ENCODE data around the gene AGER.
"Not testable (repeated sequence)": the region's sequence is repeated elsewhere in the genome, so short reads cannot be mapped to it uniquely, and the experiment has no call there.

Gene AGER

GRCh38 chr6:32184084-32184640 is at the start of gene AGER:
Gene AGER, minus strand, starts transcription at chr6:32184253. Its CDS starts 31 bp downstream, at chr6:32184222.
- DNase-seq (ENCODE audit: low read depth in 2 of 2), result no peak

- DNase-seq (ENCODE audit: low read depth in 2 of 2), result no peak
Measured at GRCh38 chr6:32226434-32226833, 42.4 kb upstream of the AGER start.

GRCh38 chr6:32224696-32225095 is 40.6 kb upstream of the AGER start:
- no peak for DNase-seq (ENCODE audit: low read depth in 2 of 2)

GRCh38 chr6:32223258-32224235 is 39.5 kb upstream of the AGER start, which contains the start of gene NOTCH4:
Gene NOTCH4, minus strand, starts transcription at chr6:32224067. Its CDS starts 139 bp downstream, at chr6:32223928.
- no peak for DNase-seq (ENCODE audit: low read depth in 2 of 2)

GRCh38 chr6:32222333-32223230 is 38.5 kb upstream of the AGER start:
- no peak for DNase-seq (ENCODE audit: low read depth in 2 of 2)

GRCh38 chr6:32220021-32220420 is 36.0 kb upstream of the AGER start:
- DNase-seq (ENCODE audit: low read depth in 2 of 2), result no peak

GRCh38 chr6:32218167-32218566 is 34.1 kb upstream of the AGER start:
- no peak for DNase-seq (ENCODE audit: low read depth in 2 of 2)

- no peak for DNase-seq (ENCODE audit: low read depth in 2 of 2)
Measured at GRCh38 chr6:32216998-32217397, 32.9 kb upstream of the AGER start.

- DNase-seq (ENCODE audit: low read depth in 2 of 2), result no peak
Measured at GRCh38 chr6:32216285-32216684, 32.2 kb upstream of the AGER start.

GRCh38 chr6:32215617-32216016 is 31.6 kb upstream of the AGER start:
- DNase-seq (ENCODE audit: low read depth in 2 of 2), result no peak

- DNase-seq (ENCODE audit: low read depth in 2 of 2), result no peak
Measured at GRCh38 chr6:32214126-32214525, 30.1 kb upstream of the AGER start.

GRCh38 chr6:32213649-32214048 is 29.6 kb upstream of the AGER start:
- DNase-seq (ENCODE audit: low read depth in 2 of 2), result no peak

- no peak for DNase-seq (ENCODE audit: low read depth in 2 of 2)
Measured at GRCh38 chr6:32212076-32212760, 28.2 kb upstream of the AGER start.

GRCh38 chr6:32211432-32211831 is 27.4 kb upstream of the AGER start:
- not testable (repeated sequence) for DNase-seq (ENCODE audit: low read depth in 2 of 2)

GRCh38 chr6:32210191-32210601 is 26.1 kb upstream of the AGER start:
- no peak for DNase-seq (ENCODE audit: low read depth in 2 of 2)

GRCh38 chr6:32208996-32209395 is 24.9 kb upstream of the AGER start:
- DNase-seq (ENCODE audit: low read depth in 2 of 2), result no peak

GRCh38 chr6:32204268-32204715 is 20.2 kb upstream of the AGER start:
- no peak for DNase-seq (ENCODE audit: low read depth in 2 of 2)

GRCh38 chr6:32203426-32204267 is 19.6 kb upstream of the AGER start:
- DNase-seq (ENCODE audit: low read depth in 2 of 2), result no peak

- DNase-seq (ENCODE audit: low read depth in 2 of 2), result no peak
Measured at GRCh38 chr6:32202186-32202585, 18.1 kb upstream of the AGER start.

- no peak for DNase-seq (ENCODE audit: low read depth in 2 of 2)
Measured at GRCh38 chr6:32200711-32201475, 16.8 kb upstream of the AGER start.
